Thoracic aorta (tissue), 2 donors: ENCODE results near the gene ABLIM2. TPM values are rescaled to one million over a fixed set of nuclear protein-coding genes. Genes with fewer than 3 reads are reported as not detected.

Experiments used
- ATAC-seq: fragments of 150-250 bp; one replicate; pipeline ENCODE4 v1.8.0; 2017; ENCODE audit warnings: low read depth; ENCODE audit not compliant: insufficient number of reproducible peaks, low FRiP score
- DNase-seq: peaks from one replicate; pipeline ENCODE4 v3.0.0-alpha.2; 2020; ENCODE audit warnings: low spot score
- H3K27ac ChIP-seq, 2 donors: fragments of 200-600 bp; sonication (generic); 1 replicate in 1 of 2; 2 replicates in 1 of 2; pipeline ENCODE4 v1.5.1; 2016; ENCODE audit warnings: mild to moderate bottlenecking in 2 of 2, moderate library complexity in 2 of 2
- H3K27me3 ChIP-seq: fragments of 200-600 bp; sonication (generic); replicated peaks from 2 replicates; pipeline ENCODE4 v1.6.0; 2016; ENCODE audit warnings: mild to moderate bottlenecking; ENCODE audit not compliant: insufficient read depth
- H3K36me3 ChIP-seq: fragments of 200-600 bp; sonication (generic); one replicate; pipeline ENCODE4 v1.5.1; 2016
- H3K4me1 ChIP-seq, 2 donors: fragments of 200-600 bp; sonication (generic); 1 replicate in 1 of 2; 2 replicates in 1 of 2; pipeline versions ENCODE4 v1.5.1 to v1.6.0; 2016; ENCODE audit warnings: low read depth in 2 of 2, mild to moderate bottlenecking in 1 of 2; ENCODE audit not compliant: control insufficient read depth in 1 of 2
- H3K4me3 ChIP-seq: fragments of 200-600 bp; sonication (generic); 2 replicates; pipeline ENCODE4 v1.5.1; 2016; ENCODE audit warnings: mild to moderate bottlenecking
- H3K9me3 ChIP-seq: fragments of 200-600 bp; sonication (generic); 2 replicates; pipeline ENCODE4 v1.5.1; 2016
- CTCF ChIP-seq: fragments of 200-600 bp; sonication (generic); IDR thresholded peaks from one replicate; pipeline ENCODE4 v1.5.1; 2019; ENCODE audit warnings: antibody characterized with exemption
- total RNA-seq, 2 donors: library from RNA; depleted of rRNA; stranded (reverse); fragments of >200 nt; gene quantifications; one replicate each; pipeline versions ENCODE4 v1.1.0 to v1.2.3, GENCODE V29; 2016

The ABLIM2 gene
- total RNA-seq, 2 donors from 2014 or later = 25.6 to 28.6 TPM

- no peak for TF ChIP-seq CTCF
- DNase-seq (no peak), ATAC-seq (no peak)
- Histone ChIP-seq H3K4me3 (no peak overlapping the region), H3K4me1 (no peaks in the 10 kb centered on the region), H3K27me3 (no peaks in the 10 kb centered on the region), H3K27ac (no peak overlapping the region), H3K9me3 (peaks cover 12% of the 10 kb centered on the region), H3K36me3 (peaks cover 8% of the 10 kb centered on the region)
These were observed 60.8 kb downstream of the ABLIM2 start for GRCh38 chr4:8097721-8098345.

- Histone ChIP-seq H3K27me3 (no peaks in the 10 kb centered on the region), H3K36me3 (peaks cover 8% of the 10 kb centered on the region), H3K27ac (no peak overlapping the region), H3K4me3 (no peak overlapping the region), H3K9me3 (peaks cover 12% of the 10 kb centered on the region), H3K4me1 (no peaks in the 10 kb centered on the region)
- TF ChIP-seq CTCF = no peak
- ATAC-seq = no peak
- no peak for DNase-seq
These were observed 61.5 kb downstream of the ABLIM2 start for GRCh38 chr4:8097141-8097541.

GRCh38 chr4:8096690-8097061 is 61.9 kb downstream of the ABLIM2 start:
- ATAC-seq (no peak), DNase-seq (no peak)
- Histone ChIP-seq H3K4me1 (no peaks in the 10 kb centered on the region), H3K9me3 (peaks cover 12% of the 10 kb centered on the region), H3K27me3 (no peaks in the 10 kb centered on the region), H3K4me3 (no peak overlapping the region), H3K27ac (no peak overlapping the region), H3K36me3 (peaks cover 8% of the 10 kb centered on the region)
- TF ChIP-seq CTCF = no peak

GRCh38 chr4:8095956-8096689 is 62.5 kb downstream of the ABLIM2 start:
- H3K4me1 ChIP-seq = no peaks in the 10 kb centered on the region
- H3K36me3 ChIP-seq = peaks cover 8% of the 10 kb centered on the region
- TF ChIP-seq CTCF = no peak
- H3K27me3 ChIP-seq = no peaks in the 10 kb centered on the region
- DNase-seq (no peak), ATAC-seq (no peak)
- H3K4me3 ChIP-seq = no peak overlapping the region
- no peak overlapping the region for H3K27ac ChIP-seq
- peaks cover 12% of the 10 kb centered on the region for H3K9me3 ChIP-seq

- Histone ChIP-seq H3K27ac (no peak overlapping the region), H3K36me3 (peaks cover 8% of the 10 kb centered on the region), H3K9me3 (peaks cover 12% of the 10 kb centered on the region), H3K27me3 (no peaks in the 10 kb centered on the region), H3K4me1 (no peaks in the 10 kb centered on the region), H3K4me3 (no peak overlapping the region)
- TF ChIP-seq CTCF = no peak
- DNase-seq = no peak
- ATAC-seq = no peak
These were observed 64.9 kb downstream of the ABLIM2 start for GRCh38 chr4:8093587-8094274.
